ENCODE measurements around the gene HNRNPF.
"Not testable (repeated sequence)": the region's sequence is repeated elsewhere in the genome, so short reads cannot be mapped to it uniquely, and the experiment has no call there.

The HNRNPF gene

GRCh38 chr10:43396928-43397624 lies 11.9 kb downstream of the HNRNPF start:
- DNase-seq (ENCODE audit: low spot score) = peak; percentile 72

- peak; percentile 70 for DNase-seq (ENCODE audit: low spot score)
Observed at GRCh38 chr10:43396061-43396927, 12.7 kb downstream of the HNRNPF start.

GRCh38 chr10:43395571-43396060 lies 13.4 kb downstream of the HNRNPF start:
- no peak for DNase-seq (ENCODE audit: low spot score)

GRCh38 chr10:43394868-43395267 lies 14.1 kb downstream of the HNRNPF start:
- DNase-seq (ENCODE audit: low spot score) = no peak

- DNase-seq (ENCODE audit: low spot score) = no peak
Observed at GRCh38 chr10:43393606-43394360, 15.2 kb downstream of the HNRNPF start.

- not testable (repeated sequence) for DNase-seq (ENCODE audit: low spot score)
Observed at GRCh38 chr10:43393186-43393585, 15.8 kb downstream of the HNRNPF start.

GRCh38 chr10:43392748-43393147 lies 16.2 kb downstream of the HNRNPF start:
- no peak for DNase-seq (ENCODE audit: low spot score)

- no peak for DNase-seq (ENCODE audit: low spot score)
Observed at GRCh38 chr10:43391496-43391895, 17.5 kb downstream of the HNRNPF start.

- no peak for DNase-seq (ENCODE audit: low spot score)
Observed at GRCh38 chr10:43390759-43391158, 18.2 kb downstream of the HNRNPF start.

GRCh38 chr10:43390333-43390732 lies 18.7 kb downstream of the HNRNPF start:
- DNase-seq (ENCODE audit: low spot score) = no peak

- DNase-seq (ENCODE audit: low spot score) = no peak
Observed at GRCh38 chr10:43389867-43390266, 19.1 kb downstream of the HNRNPF start.

GRCh38 chr10:43387678-43388032 lies 21.3 kb downstream of the HNRNPF start:
- DNase-seq (ENCODE audit: low spot score) = no peak

- DNase-seq (ENCODE audit: low spot score) = no peak
Observed at GRCh38 chr10:43386981-43387677, 21.9 kb downstream of the HNRNPF start.

- no peak for DNase-seq (ENCODE audit: low spot score)
Observed at GRCh38 chr10:43386549-43386948, 22.4 kb downstream of the HNRNPF start.

GRCh38 chr10:43385412-43386004 lies 23.5 kb downstream of the HNRNPF start:
- no peak for DNase-seq (ENCODE audit: low spot score)

- DNase-seq (ENCODE audit: low spot score) = no peak
Observed at GRCh38 chr10:43384252-43385221, 24.4 kb downstream of the HNRNPF start.

- no peak for DNase-seq (ENCODE audit: low spot score)
Observed at GRCh38 chr10:43383204-43383971, 25.6 kb downstream of the HNRNPF start.

- DNase-seq (ENCODE audit: low spot score) = no peak
Observed at GRCh38 chr10:43380610-43381222, 28.3 kb downstream of the HNRNPF start.

GRCh38 chr10:43377424-43377883 lies 31.5 kb downstream of the HNRNPF start:
- no peak for DNase-seq (ENCODE audit: low spot score)
